Effector CD4-positive, alpha-beta T cell (primary cell): Measurements from ENCODE around the gene BBS9.

Experiments used
- DNase-seq: peaks from one replicate; pipeline ENCODE4 v3.0.0-alpha.2; 2020

The BBS9 gene

GRCh38 chr7:33128631-33128989 lies 754 bp upstream of the BBS9 start:
- DNase-seq: no peak

- no peak for DNase-seq
Observed at GRCh38 chr7:33129806-33130153, 416 bp downstream of the BBS9 start.

GRCh38 chr7:33130184-33130583 lies 820 bp downstream of the BBS9 start:
- no peak for DNase-seq

- no peak for DNase-seq
Observed at GRCh38 chr7:33137103-33137502, 7.7 kb downstream of the BBS9 start.

GRCh38 chr7:33142585-33142984 lies 13.2 kb downstream of the BBS9 start:
- DNase-seq: no peak

GRCh38 chr7:33143996-33144718 lies 14.8 kb downstream of the BBS9 start:
- no peak for DNase-seq

GRCh38 chr7:33145156-33145555 lies 15.8 kb downstream of the BBS9 start:
- no peak for DNase-seq

- no peak for DNase-seq
Observed at GRCh38 chr7:33152087-33152486, 22.7 kb downstream of the BBS9 start.

GRCh38 chr7:33155811-33156210 lies 26.4 kb downstream of the BBS9 start:
- no peak for DNase-seq

GRCh38 chr7:33156441-33156840 lies 27.1 kb downstream of the BBS9 start:
- no peak for DNase-seq

GRCh38 chr7:33157311-33157710 lies 27.9 kb downstream of the BBS9 start:
- DNase-seq: no peak

- DNase-seq: no peak
Observed at GRCh38 chr7:33157781-33158180, 28.4 kb downstream of the BBS9 start.

GRCh38 chr7:33177876-33178275 lies 48.5 kb downstream of the BBS9 start:
- DNase-seq: no peak

- DNase-seq: no peak
Observed at GRCh38 chr7:33179519-33179918, 50.2 kb downstream of the BBS9 start.

- no peak for DNase-seq
Observed at GRCh38 chr7:33183504-33183903, 54.1 kb downstream of the BBS9 start.

- DNase-seq: no peak
Observed at GRCh38 chr7:33184828-33185227, 55.5 kb downstream of the BBS9 start.

- DNase-seq: no peak
Observed at GRCh38 chr7:33185786-33186185, 56.4 kb downstream of the BBS9 start.

GRCh38 chr7:33186192-33186591 lies 56.8 kb downstream of the BBS9 start:
- no peak for DNase-seq

- no peak for DNase-seq
Observed at GRCh38 chr7:33190688-33191304, 61.4 kb downstream of the BBS9 start.

- no peak for DNase-seq
Observed at GRCh38 chr7:33191340-33191739, 62.0 kb downstream of the BBS9 start.

GRCh38 chr7:33192695-33193291 lies 63.4 kb downstream of the BBS9 start:
- no peak for DNase-seq

- no peak for DNase-seq
Observed at GRCh38 chr7:33193308-33193864, 64.0 kb downstream of the BBS9 start.

- no peak for DNase-seq
Observed at GRCh38 chr7:33195264-33195663, 65.9 kb downstream of the BBS9 start.

GRCh38 chr7:33196221-33196620 lies 66.9 kb downstream of the BBS9 start:
- no peak for DNase-seq
